Hematopoietic multipotent progenitor cell (in vitro differentiated cells): ENCODE measurements around the gene PARP1. TPM values are rescaled to one million over a fixed set of nuclear protein-coding genes. Genes with fewer than 3 reads are reported as not detected.

Experiments
- DNase-seq, 3 donors: peaks; one replicate each; pipeline ENCODE4 v3.0.0-alpha.2; 2011 to 2015; ENCODE audit warnings: low read depth in 2 of 3, low spot score in 2 of 3
- total RNA-seq: library from RNA; depleted of rRNA; stranded (reverse); fragments of >200 nt; gene quantifications from one replicate; pipeline ENCODE4 v1.2.3, GENCODE V29; 2012

Gene PARP1
- total RNA-seq, 1 donor: 292 TPM

DNA sequence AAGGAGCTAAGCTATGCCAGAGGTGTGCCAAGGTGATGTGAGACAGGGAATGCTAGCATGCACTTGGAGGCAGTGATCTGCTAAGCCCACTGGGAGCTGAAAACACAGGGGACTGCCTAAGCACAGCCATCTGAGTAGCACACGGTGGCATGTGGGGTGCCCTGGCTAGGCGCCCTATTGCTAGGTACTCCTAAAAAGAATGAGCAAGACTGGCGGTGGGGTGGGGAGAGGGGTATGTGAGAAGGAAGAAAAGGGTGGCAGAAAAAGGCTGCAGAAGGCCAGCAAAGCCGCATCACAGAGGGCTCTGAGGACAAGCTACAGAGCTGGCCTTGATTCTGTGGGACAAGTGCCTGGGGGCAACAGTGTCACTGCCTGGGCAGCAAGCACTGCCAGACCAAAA, 23.9 kb downstream of the PARP1 start:
- no peak for DNase-seq

DNA sequence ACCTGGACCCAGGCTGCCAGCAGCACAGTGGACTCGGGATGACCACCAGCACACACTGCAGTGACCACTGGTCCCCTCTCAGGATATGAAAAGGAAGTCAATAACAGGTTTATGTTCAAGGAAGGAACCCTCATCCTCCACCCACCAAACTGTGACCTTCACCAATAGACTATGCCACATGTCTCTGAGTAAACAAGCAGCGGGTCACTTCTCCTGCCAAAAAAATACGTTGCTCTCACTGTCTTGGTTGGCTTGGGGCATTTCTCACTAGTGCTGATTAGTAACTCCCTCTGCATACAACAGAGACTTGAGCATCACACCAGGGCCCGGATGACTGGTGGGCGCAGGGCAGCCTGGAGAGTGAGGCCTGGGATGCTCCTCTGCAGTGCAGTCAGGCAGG, 25.9 kb downstream of the PARP1 start:
- DNase-seq: no peak

GRCh38 chr1:226381226-226381998, 26.5 kb downstream of the PARP1 start:
- no peak for DNase-seq

DNA sequence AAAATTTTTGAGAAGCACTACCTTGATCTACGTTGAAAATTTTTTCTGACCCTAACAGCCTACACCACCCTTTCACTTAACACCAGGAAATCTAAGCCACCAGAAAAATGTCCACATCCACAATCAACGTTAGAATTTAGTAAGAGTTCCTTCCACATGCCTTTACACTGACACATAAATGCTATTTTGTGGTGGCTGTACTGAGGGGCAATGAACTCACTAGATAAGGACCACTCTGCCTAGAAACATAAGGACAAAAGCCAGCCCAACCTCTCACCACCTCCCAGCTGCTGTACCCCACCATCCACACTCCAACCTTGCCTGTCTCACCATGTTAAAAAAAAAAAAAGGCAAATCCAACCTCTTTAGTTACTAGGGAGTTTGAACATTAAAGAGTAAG, 29.8 kb downstream of the PARP1 start:
- DNase-seq: no peak

GRCh38 chr1:226376300-226376699, 31.6 kb downstream of the PARP1 start:
- DNase-seq: no peak

DNA sequence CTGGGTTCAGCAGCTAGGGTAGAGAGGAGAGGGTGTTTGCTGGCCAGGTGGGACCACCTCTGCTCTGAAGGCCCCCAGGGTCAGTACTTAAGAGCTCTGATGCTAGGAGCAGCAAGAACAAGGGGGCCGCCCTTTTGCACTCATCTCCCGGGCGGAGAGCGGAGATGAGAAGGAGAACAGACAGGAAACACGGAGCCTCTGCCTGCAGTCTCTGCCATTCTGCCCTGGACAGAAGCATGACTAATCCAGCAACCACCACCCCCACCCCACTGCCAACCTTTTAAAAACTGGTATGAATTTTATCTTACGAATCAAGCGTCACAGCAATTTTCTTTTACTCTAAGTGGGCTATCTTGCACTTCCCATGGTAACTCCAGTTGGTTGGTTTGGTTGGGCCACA, 34.5 kb downstream of the PARP1 start:
- DNase-seq: no peak

GRCh38 chr1:226372885-226373284, 35.0 kb downstream of the PARP1 start:
- DNase-seq: no peak

DNA sequence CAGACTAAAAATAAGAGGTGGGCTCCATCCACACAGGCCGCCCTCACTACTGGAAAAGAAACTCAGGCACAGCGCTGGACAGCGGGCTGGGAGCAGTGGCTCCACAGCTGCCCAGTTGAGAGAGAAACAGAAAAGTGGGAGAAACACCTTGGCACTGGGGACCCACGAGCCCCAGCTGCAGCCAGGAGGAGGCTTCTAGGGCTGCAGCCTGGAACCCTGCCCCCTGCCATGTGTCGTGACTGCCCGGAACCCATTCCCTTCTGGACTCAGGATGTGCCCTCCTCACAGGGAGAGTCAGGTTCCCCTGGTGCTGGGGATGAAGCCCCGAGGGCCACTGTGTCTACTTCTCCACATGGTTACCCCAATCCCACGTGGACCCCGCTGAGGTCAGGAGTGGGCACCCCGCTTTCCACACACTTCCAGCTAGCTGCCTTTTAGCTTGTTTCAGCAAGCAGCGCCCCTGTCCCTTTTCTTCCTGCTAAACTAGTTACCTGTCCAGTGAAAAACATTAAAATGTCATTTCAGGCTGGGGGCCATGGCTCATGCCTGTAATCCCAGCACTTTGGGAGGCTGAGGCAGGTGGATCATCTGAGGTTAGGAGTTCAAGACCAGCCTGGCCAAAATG, 35.9 kb downstream of the PARP1 start:
- DNase-seq: no peak

DNA sequence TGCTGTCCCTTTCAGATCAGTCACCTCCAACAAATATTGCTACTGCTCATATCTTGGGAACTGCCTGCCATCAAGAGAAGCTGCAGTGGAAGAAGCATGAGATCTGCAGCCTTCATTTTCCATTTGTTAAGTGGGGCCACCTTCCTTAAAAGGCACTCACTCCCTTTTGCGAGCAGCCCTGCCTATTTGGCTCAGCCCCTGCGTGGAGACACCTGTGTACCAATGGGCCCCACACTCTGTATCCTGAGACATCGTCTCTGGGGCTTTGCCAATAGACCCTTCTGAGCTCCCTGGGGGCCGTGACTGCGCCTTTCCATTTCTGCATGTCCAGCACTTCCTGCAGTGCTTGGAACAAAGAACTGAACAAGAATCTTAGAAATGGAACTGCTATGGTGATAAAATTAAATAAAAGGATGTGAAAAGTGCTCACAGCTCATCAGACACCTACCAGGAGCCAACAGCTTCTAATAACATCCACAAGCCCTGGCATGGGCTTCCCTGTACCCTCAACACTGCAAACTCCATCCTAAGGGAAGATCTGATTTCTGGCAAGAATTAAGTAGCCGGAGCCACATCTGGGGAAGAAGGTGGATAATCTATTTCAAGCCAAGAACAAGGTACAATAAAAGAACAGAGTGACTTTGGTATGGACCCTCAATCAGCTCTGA, 36.7 kb downstream of the PARP1 start:
- DNase-seq: no peak

DNA sequence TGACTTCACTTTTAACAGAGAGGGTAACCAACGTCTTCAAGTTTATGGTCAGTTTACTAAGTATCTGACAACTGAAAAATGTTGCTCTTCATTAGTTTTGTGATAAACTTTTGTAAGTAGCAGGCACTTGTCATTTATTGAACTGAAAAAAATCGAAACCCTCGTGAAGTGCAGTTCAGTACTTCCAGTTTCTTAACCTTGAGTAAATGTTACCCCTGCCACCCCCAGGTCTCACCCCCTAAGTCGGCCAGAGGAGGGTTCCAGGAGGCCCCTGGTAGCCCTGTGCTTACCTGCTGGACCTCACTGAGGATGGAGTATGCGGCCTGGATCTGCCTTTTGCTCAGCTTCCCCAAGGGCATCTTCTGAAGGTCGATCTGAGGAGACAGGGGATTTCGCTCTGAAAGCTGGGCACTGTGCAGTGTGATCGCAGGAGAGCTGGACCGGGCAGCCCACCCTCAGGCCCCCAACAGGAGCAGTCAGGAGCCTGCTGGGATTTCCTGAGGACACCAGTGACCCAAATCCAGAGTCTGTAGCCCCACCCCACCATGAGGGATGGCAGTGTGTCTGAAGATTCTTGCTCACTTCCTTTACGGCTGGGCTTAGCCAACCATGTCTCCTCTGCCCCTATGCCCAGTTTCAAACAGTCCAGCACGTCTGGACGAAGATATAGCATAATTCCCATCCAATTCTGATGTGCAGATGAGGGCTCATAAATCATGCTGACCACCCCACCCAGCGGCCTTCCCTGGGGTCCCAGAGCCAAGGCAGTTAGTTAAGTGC, 37.6 kb downstream of the PARP1 start:
- no peak for DNase-seq

- DNase-seq: peak in 2 of 3 donors; percentile 5 to 36
Measured at GRCh38 chr1:226369110-226369509, 38.8 kb downstream of the PARP1 start.

- no peak for DNase-seq
Measured at GRCh38 chr1:226366290-226366689, 41.6 kb downstream of the PARP1 start.

GRCh38 chr1:226365831-226366231, 42.1 kb downstream of the PARP1 start:
- no peak for DNase-seq

DNA sequence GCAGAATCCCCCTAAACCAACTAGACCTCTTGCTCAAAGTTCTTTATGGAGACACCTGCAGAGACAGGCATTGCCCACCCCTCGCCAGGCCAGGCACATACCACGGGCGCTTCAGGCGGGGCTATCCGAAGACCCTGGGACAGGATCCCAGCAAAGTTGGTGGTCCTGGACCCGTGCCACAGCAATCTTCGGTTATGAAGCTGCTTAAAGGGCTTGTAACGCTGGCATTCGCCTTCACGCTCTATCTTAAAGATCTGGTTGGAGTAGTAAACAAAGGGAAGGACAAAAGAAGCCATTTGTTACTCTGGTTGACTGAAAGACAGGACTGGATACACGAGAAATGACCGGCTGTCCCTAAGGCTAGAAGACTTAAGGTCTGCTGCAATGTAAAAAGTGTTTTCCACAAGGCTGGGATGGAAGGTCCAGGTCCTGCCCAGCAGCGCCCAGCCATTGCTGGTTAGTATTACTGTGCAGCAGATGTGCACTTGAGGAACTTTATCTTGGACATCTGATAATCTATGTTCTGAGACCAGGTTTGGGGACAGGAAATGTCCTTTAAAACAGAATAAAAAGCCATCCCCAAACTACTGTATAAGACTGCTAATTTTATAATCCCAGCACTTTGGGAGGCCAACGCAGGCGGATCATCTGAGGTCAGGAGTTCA, 42.9 kb downstream of the PARP1 start:
- DNase-seq: no peak

DNA sequence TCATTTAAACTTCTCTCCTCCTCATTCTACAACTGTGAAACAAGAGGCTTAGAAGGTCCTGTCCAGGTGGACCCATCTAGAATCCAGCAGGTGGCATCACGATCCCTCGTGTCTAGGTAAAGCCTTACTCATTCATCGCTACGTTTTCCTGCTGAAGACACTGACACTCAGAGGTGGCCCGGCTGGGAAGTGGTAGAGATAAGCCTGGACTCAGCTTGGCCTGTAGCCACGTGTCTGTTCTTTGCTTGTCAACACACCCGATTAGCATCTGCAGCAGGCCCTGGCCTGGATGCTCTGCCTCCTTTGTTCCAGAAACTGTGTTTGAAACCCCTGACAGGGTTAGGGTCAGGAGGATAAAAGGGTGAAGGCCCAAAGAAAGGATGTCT, 43.4 kb downstream of the PARP1 start:
- no peak for DNase-seq

DNA sequence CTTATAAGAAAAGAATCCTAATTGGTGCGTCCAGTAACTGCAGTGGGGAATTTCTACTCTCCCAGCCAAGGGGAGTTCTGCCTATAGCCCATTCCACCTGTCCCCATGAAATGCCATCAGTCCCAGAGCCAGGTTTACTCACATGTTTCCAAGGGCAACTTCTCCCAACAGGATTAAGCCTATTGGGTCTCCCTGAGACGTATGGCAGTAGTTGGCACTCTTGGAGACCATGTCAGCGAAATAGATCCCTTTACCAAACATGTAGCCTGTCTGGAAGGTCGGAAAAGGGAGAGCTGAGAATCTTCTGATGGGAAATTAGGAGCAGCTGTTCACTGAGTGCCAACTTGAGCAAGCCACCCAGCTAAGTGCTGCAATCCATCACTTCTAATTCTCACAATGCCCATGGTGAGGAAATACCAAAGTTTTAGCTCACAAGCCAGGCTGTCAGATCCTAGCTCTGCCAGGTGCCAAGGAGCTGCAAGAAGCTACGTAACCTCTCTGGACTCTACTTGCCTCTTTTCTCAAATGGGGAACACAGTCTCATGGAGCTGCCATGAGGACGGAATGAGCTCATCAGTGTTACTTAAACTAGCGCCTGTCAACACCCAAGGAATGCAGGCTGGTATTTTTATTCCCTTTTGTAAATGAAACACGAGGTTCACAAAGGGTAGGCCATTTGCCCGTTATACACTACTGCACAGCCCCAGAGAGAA, 43.9 kb downstream of the PARP1 start:
- DNase-seq: no peak

- no peak for DNase-seq
Measured at GRCh38 chr1:226362891-226363447, 44.9 kb downstream of the PARP1 start.

DNA sequence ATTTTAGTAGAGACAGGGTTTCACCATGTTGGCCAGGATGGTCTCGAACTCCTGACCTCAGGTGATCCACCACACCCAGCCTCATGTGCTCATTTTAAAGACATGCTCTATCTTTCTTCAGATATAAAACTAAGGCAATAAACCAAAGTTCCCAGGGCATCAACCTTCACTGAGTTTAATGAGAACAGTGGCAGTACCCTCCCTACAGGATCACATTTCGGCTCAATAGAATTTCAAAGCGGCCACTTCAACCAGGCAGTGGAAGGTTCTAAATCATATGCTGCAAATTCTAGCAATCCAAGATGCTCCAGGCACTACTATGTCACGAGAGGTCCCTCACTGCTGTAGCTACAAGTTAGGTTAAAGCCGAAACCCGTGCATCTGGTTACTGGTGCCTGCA, 45.5 kb downstream of the PARP1 start:
- DNase-seq: no peak

GRCh38 chr1:226360106-226360746, 47.7 kb downstream of the PARP1 start:
- peak in 1 of 3 donors; percentile 9 for DNase-seq
